PC-3 (cell line): Measurements from ENCODE around the gene PVALEF. TPM values are rescaled to one million over a fixed set of nuclear protein-coding genes. Genes with fewer than 3 reads are reported as not detected.

Experiments used
- ATAC-seq: fragments of 200-7000 bp; cut with Tn5 transposase; 2 replicates; pipeline ENCODE4 v1.9.1; 2020; ENCODE audit warnings: mild to moderate bottlenecking, moderate library complexity
- BruUV-seq: library from RNA; stranded (reverse); fragments of 400-500 nt; replicated peaks from 2 replicates; lab custom pipeline; 2021; lab: Mats Ljungman, UMichigan
- CTCF ChIA-PET: fragments of 300-600 bp; sonication (Branson Sonifier 250); formaldehyde crosslinking; loops from one replicate; lab custom pipeline; 2022; ENCODE audit warnings: antibody characterized with exemption; lab: Charles Lee
- POLR2A ChIA-PET: fragments of 300-600 bp; sonication (Branson Sonifier 250); formaldehyde crosslinking; loops from one replicate; lab custom pipeline; 2022; ENCODE audit warnings: antibody characterized with exemption; ENCODE audit not compliant: unreplicated experiment; lab: Charles Lee
- DNase-seq: peaks from one replicate; pipeline ENCODE4 v3.0.0-alpha.2; 2015
- H2AFZ ChIP-seq: fragments of 300-600 bp; sonication (generic); 2 replicates; pipeline ENCODE4 v1.6.0; 2016; ENCODE audit warnings: antibody characterized with exemption, low read length
- H3F3A ChIP-seq: fragments of 300-600 bp; sonication (generic); one replicate; pipeline ENCODE4 v1.6.0; 2017; ENCODE audit warnings: antibody characterized with exemption, low read length, control low read depth, mild to moderate bottlenecking; ENCODE audit not compliant: unreplicated experiment
- H3K27ac ChIP-seq: fragments of 300-600 bp; sonication (generic); 2 replicates; pipeline ENCODE4 v1.5.1; 2016; ENCODE audit warnings: mild to moderate bottlenecking, low read length
- H3K27me3 ChIP-seq: fragments of 300-600 bp; sonication (generic); 2 replicates; pipeline ENCODE4 v1.6.1; 2016; ENCODE audit warnings: low read length, mixed read lengths
- H3K36me3 ChIP-seq: fragments of 300-600 bp; sonication (generic); 2 replicates; pipeline ENCODE4 v1.6.1; 2016; ENCODE audit warnings: low read depth, mixed run types, low read length, mixed read lengths
- H3K4me1 ChIP-seq: fragments of 300-600 bp; sonication (generic); 2 replicates; pipeline ENCODE4 v1.5.1; 2016; ENCODE audit warnings: low read length; ENCODE audit not compliant: insufficient read depth
- H3K4me2 ChIP-seq: fragments of 300-600 bp; sonication (generic); 2 replicates; pipeline ENCODE4 v1.6.0; 2016; ENCODE audit warnings: low read length
- H3K4me3 ChIP-seq: fragments of 300-600 bp; sonication (generic); 2 replicates; pipeline ENCODE4 v1.5.1; 2016; ENCODE audit warnings: mild to moderate bottlenecking, low read length, mixed read lengths
- H3K79me2 ChIP-seq: fragments of 300-600 bp; sonication (generic); 2 replicates; pipeline ENCODE4 v1.6.1; 2017; ENCODE audit warnings: low read length, mixed read lengths
- H3K9ac ChIP-seq: fragments of 300-600 bp; sonication (generic); 2 replicates; pipeline ENCODE4 v1.6.0; 2016; ENCODE audit warnings: mild to moderate bottlenecking, low read length
- H3K9me2 ChIP-seq: fragments of 300-600 bp; sonication (generic); replicated peaks from 2 replicates; pipeline ENCODE4 v1.6.1; 2016; ENCODE audit warnings: mixed run types, low read length, mixed read lengths
- H3K9me3 ChIP-seq: fragments of 300-600 bp; sonication (generic); 2 replicates; pipeline ENCODE4 v1.6.1; 2016; ENCODE audit warnings: low read length, mixed read lengths
- H4K20me1 ChIP-seq: fragments of 300-600 bp; sonication (generic); 2 replicates; pipeline ENCODE4 v1.6.1; 2016; ENCODE audit warnings: low read length, mixed read lengths
- EZH2 ChIP-seq: fragments of 300-600 bp; sonication (generic); IDR thresholded peaks from one replicate; pipeline ENCODE4 v1.6.1; 2017; ENCODE audit warnings: antibody characterized with exemption, mild to moderate bottlenecking, low read length; ENCODE audit not compliant: unreplicated experiment
- EZH2phosphoT487 ChIP-seq: fragments of 300-600 bp; sonication (generic); IDR thresholded peaks from 2 replicates; pipeline ENCODE4 v1.6.1; 2018; ENCODE audit warnings: mild to moderate bottlenecking, antibody characterized with exemption, low read length, borderline replicate concordance
- intact Hi-C: fragments of 100-400 bp; cut with micrococcal nuclease; formaldehyde crosslinking; loops from 2 replicates; pipeline ENCODE4 v1.9.0; 2023
- total RNA-seq: library from RNA; depleted of rRNA; stranded (reverse); fragments of >200 nt; gene quantifications from 2 replicates; pipeline ENCODE4 v1.2.3, GENCODE V29; 2014
- TF ChIP-seq, protein P1 (sequence below): fragments of 300-600 bp; sonication (generic); conservative IDR thresholded peaks from 2 replicates; pipeline ENCODE4 v1.5.1; 2017; ENCODE audit warnings: antibody characterized with exemption, low read depth, mild to moderate bottlenecking, low read length

Gene PVALEF
- total RNA-seq, 1 experiment from 2014 or later: not detected

GRCh38 chr17:81195941-81196495 is 30.7 kb downstream of the PVALEF start:
- no peaks in the 10 kb centered on the region for H3F3A ChIP-seq
- no peak overlapping the region for H3K4me3 ChIP-seq
- H3K4me2 ChIP-seq: no peak overlapping the region
- ChIA-PET POLR2A (no interaction called here), CTCF (no interaction called here)
- H4K20me1 ChIP-seq: no peaks in the 10 kb centered on the region
- no peaks in the 10 kb centered on the region; the same call in 1 of the 2 replicates for H3K36me3 ChIP-seq
- no peak overlapping the region for H2AFZ ChIP-seq
- H3K27me3 ChIP-seq: no peaks in the 10 kb centered on the region
- no peaks in the 10 kb centered on the region for H3K79me2 ChIP-seq
- no peaks in the 10 kb centered on the region for H3K9me2 ChIP-seq
- BruUV-seq: no TSS peak
- DNase-seq: no peak
- H3K27ac ChIP-seq: no peak overlapping the region
- no peaks in the 10 kb centered on the region for H3K9me3 ChIP-seq
- H3K9ac ChIP-seq: no peak overlapping the region
- no peaks in the 10 kb centered on the region for H3K4me1 ChIP-seq
- TF ChIP-seq, protein P1, sequence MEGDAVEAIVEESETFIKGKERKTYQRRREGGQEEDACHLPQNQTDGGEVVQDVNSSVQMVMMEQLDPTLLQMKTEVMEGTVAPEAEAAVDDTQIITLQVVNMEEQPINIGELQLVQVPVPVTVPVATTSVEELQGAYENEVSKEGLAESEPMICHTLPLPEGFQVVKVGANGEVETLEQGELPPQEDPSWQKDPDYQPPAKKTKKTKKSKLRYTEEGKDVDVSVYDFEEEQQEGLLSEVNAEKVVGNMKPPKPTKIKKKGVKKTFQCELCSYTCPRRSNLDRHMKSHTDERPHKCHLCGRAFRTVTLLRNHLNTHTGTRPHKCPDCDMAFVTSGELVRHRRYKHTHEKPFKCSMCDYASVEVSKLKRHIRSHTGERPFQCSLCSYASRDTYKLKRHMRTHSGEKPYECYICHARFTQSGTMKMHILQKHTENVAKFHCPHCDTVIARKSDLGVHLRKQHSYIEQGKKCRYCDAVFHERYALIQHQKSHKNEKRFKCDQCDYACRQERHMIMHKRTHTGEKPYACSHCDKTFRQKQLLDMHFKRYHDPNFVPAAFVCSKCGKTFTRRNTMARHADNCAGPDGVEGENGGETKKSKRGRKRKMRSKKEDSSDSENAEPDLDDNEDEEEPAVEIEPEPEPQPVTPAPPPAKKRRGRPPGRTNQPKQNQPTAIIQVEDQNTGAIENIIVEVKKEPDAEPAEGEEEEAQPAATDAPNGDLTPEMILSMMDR: no peak
- TF ChIP-seq EZH2phosphoT487: no peak
- TF ChIP-seq EZH2: no peak
- intact Hi-C loops: no loop called here
- no peak for ATAC-seq

- Histone ChIP-seq H3K9me3 (no peaks in the 10 kb centered on the region), H3K4me3 (no peak overlapping the region), H3K4me2 (no peak overlapping the region), H3K9me2 (no peaks in the 10 kb centered on the region), H3K4me1 (no peaks in the 10 kb centered on the region), H3K27ac (no peak overlapping the region), H3K9ac (no peak overlapping the region), H3K27me3 (no peaks in the 10 kb centered on the region), H3K79me2 (no peaks in the 10 kb centered on the region), H3F3A (no peaks in the 10 kb centered on the region), H3K36me3 (no peaks in the 10 kb centered on the region; the same call in 1 of the 2 replicates), H4K20me1 (no peaks in the 10 kb centered on the region), H2AFZ (no peak overlapping the region)
- POLR2A ChIA-PET: no interaction called here
- CTCF ChIA-PET: no interaction called here
- intact Hi-C loops: no loop called here
- BruUV-seq: no TSS peak
- TF ChIP-seq EZH2 (no peak), EZH2phosphoT487 (no peak)
- TF ChIP-seq, protein P1: no peak
- no peak for ATAC-seq
- no peak for DNase-seq
These were observed 31.4 kb downstream of the PVALEF start for GRCh38 chr17:81196505-81197408.

GRCh38 chr17:81197409-81197795 is 32.1 kb downstream of the PVALEF start:
- H3K9me3 ChIP-seq: no peaks in the 10 kb centered on the region
- DNase-seq (no peak), ATAC-seq (no peak)
- TF ChIP-seq, protein P1: no peak
- TF ChIP-seq EZH2phosphoT487 (no peak), EZH2 (no peak)
- H3K4me3 ChIP-seq: no peak overlapping the region
- no peaks in the 10 kb centered on the region for H3K27me3 ChIP-seq
- H3K9ac ChIP-seq: no peak overlapping the region
- no peaks in the 10 kb centered on the region for H3K79me2 ChIP-seq
- no peak overlapping the region for H2AFZ ChIP-seq
- intact Hi-C loops: no loop called here
- H3K36me3 ChIP-seq: no peaks in the 10 kb centered on the region; the same call in 1 of the 2 replicates
- no peaks in the 10 kb centered on the region for H4K20me1 ChIP-seq
- H3K9me2 ChIP-seq: no peaks in the 10 kb centered on the region
- ChIA-PET POLR2A (no interaction called here), CTCF (no interaction called here)
- H3K4me2 ChIP-seq: no peak overlapping the region
- no TSS peak for BruUV-seq
- no peak overlapping the region for H3K27ac ChIP-seq
- no peaks in the 10 kb centered on the region for H3K4me1 ChIP-seq
- H3F3A ChIP-seq: no peaks in the 10 kb centered on the region
